WTC11 (cell line): ENCODE data around the gene CACNG7. TPM values are rescaled to one million over a fixed set of nuclear protein-coding genes. Genes with fewer than 3 reads are reported as not detected.
A peak's percentile ranks its signal among the peaks of the same experiment; 100 is the strongest.

ENCODE experiments used
- ATAC-seq: fragments of 200-7000 bp; cut with Tn5 transposase; 2 replicates; pipeline ENCODE4 v1.10.0; 2021; ENCODE audit warnings: mild to moderate bottlenecking, moderate library complexity
- CTCF ChIA-PET: fragments of 300-600 bp; sonication (Branson Sonifier 250); formaldehyde crosslinking; loops from one replicate; lab custom pipeline; 2021; ENCODE audit warnings: antibody characterized with exemption; lab: Charles Lee
- POLR2A ChIA-PET: fragments of 350-600 bp; sonication (Branson Sonifier 250); formaldehyde crosslinking; loops from one replicate; lab custom pipeline; 2021; ENCODE audit warnings: antibody characterized with exemption; lab: Charles Lee
- DNase-seq: peaks from one replicate; pipeline ENCODE4 v3.0.0; 2021; ENCODE audit warnings: low spot score
- H3K27ac Mint-ChIP-seq: 2 replicates; pipeline ENCODE4 v1.8.0; 2021; ENCODE audit warnings: mixed read lengths
- H3K27me3 Mint-ChIP-seq: 2 replicates; pipeline ENCODE4 v1.8.0; 2021; ENCODE audit warnings: low read depth, mild to moderate bottlenecking, moderate library complexity, mixed read lengths
- H3K36me3 Mint-ChIP-seq: 2 replicates; pipeline ENCODE4 v1.8.0; 2021; ENCODE audit warnings: mixed read lengths
- H3K4me1 Mint-ChIP-seq: 2 replicates; pipeline ENCODE4 v1.8.0; 2022; ENCODE audit warnings: mixed read lengths
- H3K4me3 Mint-ChIP-seq: 2 replicates; pipeline ENCODE4 v1.8.0; 2021; ENCODE audit warnings: mild to moderate bottlenecking, moderate library complexity, mixed read lengths
- H3K9me3 Mint-ChIP-seq: 2 replicates; pipeline ENCODE4 v1.8.0; 2021; ENCODE audit warnings: mixed read lengths
- CREB1 ChIP-seq: sonication (generic); formaldehyde crosslinking; IDR thresholded peaks from 2 replicates; pipeline ENCODE4 v1.8.0; 2023; ENCODE audit warnings: mild to moderate bottlenecking, missing genetic modification reagents
- JAZF1 ChIP-seq: fragments of 250-450 bp; sonication (Bioruptor Pico); IDR thresholded peaks from 2 replicates; pipeline ENCODE4 v1.9.0; 2021; ENCODE audit warnings: moderate library complexity, mild to moderate bottlenecking, inconsistent platforms
- PRRX2 ChIP-seq: fragments of 250-450 bp; sonication (Bioruptor Pico); IDR thresholded peaks from 2 replicates; pipeline ENCODE4 v1.8.0; 2021; ENCODE audit warnings: mild to moderate bottlenecking
- TEAD4 ChIP-seq: sonication (generic); formaldehyde crosslinking; IDR thresholded peaks from 2 replicates; pipeline ENCODE4 v1.8.0; 2022; ENCODE audit warnings: mild to moderate bottlenecking, missing genetic modification reagents
- TP53 ChIP-seq: sonication (generic); formaldehyde crosslinking; IDR thresholded peaks from 2 replicates; pipeline ENCODE4 v1.8.1; 2023; ENCODE audit warnings: mild to moderate bottlenecking, missing genetic modification reagents
- total RNA-seq: library from RNA; stranded (reverse); gene quantifications from 3 replicates; pipeline ENCODE4 v1.2.3, GENCODE V29; 2021
- TF ChIP-seq, protein P1 (sequence below): sonication (generic); formaldehyde crosslinking; IDR thresholded peaks from 2 replicates; pipeline ENCODE4 v1.8.1; 2023; ENCODE audit warnings: mild to moderate bottlenecking, missing genetic modification reagents
- TF ChIP-seq, protein P2 (sequence below): fragments of 250-450 bp; sonication (Bioruptor Pico); IDR thresholded peaks from 2 replicates; pipeline ENCODE4 v1.9.0; 2021; ENCODE audit warnings: moderate library complexity, mild to moderate bottlenecking, inconsistent platforms, borderline replicate concordance
- TF ChIP-seq, protein P3 (sequence below): fragments of 250-450 bp; sonication (Bioruptor Pico); IDR thresholded peaks from 2 replicates; pipeline ENCODE4 v1.8.0; 2021; ENCODE audit warnings: mild to moderate bottlenecking
- TF ChIP-seq, protein P4 (sequence below): sonication (generic); formaldehyde crosslinking; IDR thresholded peaks from 2 replicates; pipeline ENCODE4 v1.8.1; 2023; ENCODE audit warnings: mild to moderate bottlenecking, missing genetic modification reagents
- TF ChIP-seq, protein P5 (sequence below): sonication (generic); formaldehyde crosslinking; IDR thresholded peaks from 2 replicates; pipeline ENCODE4 v1.8.0; 2023; ENCODE audit warnings: missing genetic modification reagents, mild to moderate bottlenecking, borderline replicate concordance
- TF ChIP-seq, protein P6 (sequence below): sonication (generic); formaldehyde crosslinking; IDR thresholded peaks from 2 replicates; pipeline ENCODE4 v1.8.1; 2022; ENCODE audit warnings: mild to moderate bottlenecking, missing genetic modification reagents, moderate library complexity, borderline replicate concordance
- TF ChIP-seq, protein P7 (sequence below): sonication (generic); formaldehyde crosslinking; IDR thresholded peaks from 2 replicates; pipeline ENCODE4 v1.8.0; 2022; ENCODE audit warnings: missing genetic modification reagents
- TF ChIP-seq, protein P8 (sequence below): fragments of 250-450 bp; sonication (Bioruptor Pico); IDR thresholded peaks from 2 replicates; pipeline ENCODE4 v1.9.0; 2021; ENCODE audit warnings: mild to moderate bottlenecking
- TF ChIP-seq, protein P9 (sequence below): sonication (generic); formaldehyde crosslinking; IDR thresholded peaks from 2 replicates; pipeline ENCODE4 v1.8.1; 2023; ENCODE audit warnings: mild to moderate bottlenecking, missing genetic modification reagents, borderline replicate concordance

CACNG7 gene
- total RNA-seq, 1 experiment from 2014 or later = 33.3 TPM

DNA sequence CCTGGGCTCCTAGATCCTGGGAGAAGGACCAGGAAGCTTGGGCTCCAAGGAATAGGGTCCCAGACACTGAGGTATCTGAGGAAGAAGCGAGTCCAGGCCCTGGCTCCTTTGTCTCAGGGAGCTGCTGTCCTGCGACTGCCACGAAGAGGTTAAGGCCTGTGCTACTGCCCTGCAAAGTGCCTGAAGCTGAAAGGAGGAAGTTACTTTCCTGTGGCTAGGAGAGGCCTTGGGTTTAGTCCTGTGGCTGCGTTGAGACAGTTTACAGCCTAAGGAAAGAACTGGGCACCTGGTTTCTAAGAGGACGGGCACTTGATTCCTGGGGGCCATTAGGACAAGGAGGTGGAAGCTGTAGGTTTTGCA lies 38.6 kb upstream of the CACNG7 start:
- no peaks in the 10 kb centered on the region for H3K9me3 Mint-ChIP-seq
- H3K27me3 Mint-ChIP-seq = no peaks in the 10 kb centered on the region
- DNase-seq (no peak), ATAC-seq (no peak)
- TF ChIP-seq CREB1 (no peak), PRRX2 (no peak), TP53 (CRISPR knock-in tag) (no peak), TEAD4 (no peak), JAZF1 (no peak)
- TF ChIP-seq, protein P1, sequence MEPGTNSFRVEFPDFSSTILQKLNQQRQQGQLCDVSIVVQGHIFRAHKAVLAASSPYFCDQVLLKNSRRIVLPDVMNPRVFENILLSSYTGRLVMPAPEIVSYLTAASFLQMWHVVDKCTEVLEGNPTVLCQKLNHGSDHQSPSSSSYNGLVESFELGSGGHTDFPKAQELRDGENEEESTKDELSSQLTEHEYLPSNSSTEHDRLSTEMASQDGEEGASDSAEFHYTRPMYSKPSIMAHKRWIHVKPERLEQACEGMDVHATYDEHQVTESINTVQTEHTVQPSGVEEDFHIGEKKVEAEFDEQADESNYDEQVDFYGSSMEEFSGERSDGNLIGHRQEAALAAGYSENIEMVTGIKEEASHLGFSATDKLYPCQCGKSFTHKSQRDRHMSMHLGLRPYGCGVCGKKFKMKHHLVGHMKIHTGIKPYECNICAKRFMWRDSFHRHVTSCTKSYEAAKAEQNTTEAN (CRISPR knock-in tag) = no peak
- TF ChIP-seq, protein P2, sequence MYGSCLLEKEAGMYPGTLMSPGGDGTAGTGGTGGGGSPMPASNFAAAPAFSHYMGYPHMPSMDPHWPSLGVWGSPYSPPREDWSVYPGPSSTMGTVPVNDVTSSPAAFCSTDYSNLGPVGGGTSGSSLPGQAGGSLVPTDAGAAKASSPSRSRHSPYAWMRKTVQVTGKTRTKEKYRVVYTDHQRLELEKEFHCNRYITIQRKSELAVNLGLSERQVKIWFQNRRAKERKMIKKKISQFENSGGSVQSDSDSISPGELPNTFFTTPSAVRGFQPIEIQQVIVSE (CRISPR knock-in tag) = no peak
- TF ChIP-seq, protein P3, sequence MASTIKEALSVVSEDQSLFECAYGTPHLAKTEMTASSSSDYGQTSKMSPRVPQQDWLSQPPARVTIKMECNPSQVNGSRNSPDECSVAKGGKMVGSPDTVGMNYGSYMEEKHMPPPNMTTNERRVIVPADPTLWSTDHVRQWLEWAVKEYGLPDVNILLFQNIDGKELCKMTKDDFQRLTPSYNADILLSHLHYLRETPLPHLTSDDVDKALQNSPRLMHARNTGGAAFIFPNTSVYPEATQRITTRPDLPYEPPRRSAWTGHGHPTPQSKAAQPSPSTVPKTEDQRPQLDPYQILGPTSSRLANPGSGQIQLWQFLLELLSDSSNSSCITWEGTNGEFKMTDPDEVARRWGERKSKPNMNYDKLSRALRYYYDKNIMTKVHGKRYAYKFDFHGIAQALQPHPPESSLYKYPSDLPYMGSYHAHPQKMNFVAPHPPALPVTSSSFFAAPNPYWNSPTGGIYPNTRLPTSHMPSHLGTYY (CRISPR knock-in tag) = no peak
- TF ChIP-seq, protein P4, sequence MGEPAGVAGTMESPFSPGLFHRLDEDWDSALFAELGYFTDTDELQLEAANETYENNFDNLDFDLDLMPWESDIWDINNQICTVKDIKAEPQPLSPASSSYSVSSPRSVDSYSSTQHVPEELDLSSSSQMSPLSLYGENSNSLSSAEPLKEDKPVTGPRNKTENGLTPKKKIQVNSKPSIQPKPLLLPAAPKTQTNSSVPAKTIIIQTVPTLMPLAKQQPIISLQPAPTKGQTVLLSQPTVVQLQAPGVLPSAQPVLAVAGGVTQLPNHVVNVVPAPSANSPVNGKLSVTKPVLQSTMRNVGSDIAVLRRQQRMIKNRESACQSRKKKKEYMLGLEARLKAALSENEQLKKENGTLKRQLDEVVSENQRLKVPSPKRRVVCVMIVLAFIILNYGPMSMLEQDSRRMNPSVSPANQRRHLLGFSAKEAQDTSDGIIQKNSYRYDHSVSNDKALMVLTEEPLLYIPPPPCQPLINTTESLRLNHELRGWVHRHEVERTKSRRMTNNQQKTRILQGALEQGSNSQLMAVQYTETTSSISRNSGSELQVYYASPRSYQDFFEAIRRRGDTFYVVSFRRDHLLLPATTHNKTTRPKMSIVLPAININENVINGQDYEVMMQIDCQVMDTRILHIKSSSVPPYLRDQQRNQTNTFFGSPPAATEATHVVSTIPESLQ (CRISPR knock-in tag) = no peak
- TF ChIP-seq, protein P5, sequence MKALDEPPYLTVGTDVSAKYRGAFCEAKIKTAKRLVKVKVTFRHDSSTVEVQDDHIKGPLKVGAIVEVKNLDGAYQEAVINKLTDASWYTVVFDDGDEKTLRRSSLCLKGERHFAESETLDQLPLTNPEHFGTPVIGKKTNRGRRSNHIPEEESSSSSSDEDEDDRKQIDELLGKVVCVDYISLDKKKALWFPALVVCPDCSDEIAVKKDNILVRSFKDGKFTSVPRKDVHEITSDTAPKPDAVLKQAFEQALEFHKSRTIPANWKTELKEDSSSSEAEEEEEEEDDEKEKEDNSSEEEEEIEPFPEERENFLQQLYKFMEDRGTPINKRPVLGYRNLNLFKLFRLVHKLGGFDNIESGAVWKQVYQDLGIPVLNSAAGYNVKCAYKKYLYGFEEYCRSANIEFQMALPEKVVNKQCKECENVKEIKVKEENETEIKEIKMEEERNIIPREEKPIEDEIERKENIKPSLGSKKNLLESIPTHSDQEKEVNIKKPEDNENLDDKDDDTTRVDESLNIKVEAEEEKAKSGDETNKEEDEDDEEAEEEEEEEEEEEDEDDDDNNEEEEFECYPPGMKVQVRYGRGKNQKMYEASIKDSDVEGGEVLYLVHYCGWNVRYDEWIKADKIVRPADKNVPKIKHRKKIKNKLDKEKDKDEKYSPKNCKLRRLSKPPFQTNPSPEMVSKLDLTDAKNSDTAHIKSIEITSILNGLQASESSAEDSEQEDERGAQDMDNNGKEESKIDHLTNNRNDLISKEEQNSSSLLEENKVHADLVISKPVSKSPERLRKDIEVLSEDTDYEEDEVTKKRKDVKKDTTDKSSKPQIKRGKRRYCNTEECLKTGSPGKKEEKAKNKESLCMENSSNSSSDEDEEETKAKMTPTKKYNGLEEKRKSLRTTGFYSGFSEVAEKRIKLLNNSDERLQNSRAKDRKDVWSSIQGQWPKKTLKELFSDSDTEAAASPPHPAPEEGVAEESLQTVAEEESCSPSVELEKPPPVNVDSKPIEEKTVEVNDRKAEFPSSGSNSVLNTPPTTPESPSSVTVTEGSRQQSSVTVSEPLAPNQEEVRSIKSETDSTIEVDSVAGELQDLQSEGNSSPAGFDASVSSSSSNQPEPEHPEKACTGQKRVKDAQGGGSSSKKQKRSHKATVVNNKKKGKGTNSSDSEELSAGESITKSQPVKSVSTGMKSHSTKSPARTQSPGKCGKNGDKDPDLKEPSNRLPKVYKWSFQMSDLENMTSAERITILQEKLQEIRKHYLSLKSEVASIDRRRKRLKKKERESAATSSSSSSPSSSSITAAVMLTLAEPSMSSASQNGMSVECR = no peak
- TF ChIP-seq, protein P6, sequence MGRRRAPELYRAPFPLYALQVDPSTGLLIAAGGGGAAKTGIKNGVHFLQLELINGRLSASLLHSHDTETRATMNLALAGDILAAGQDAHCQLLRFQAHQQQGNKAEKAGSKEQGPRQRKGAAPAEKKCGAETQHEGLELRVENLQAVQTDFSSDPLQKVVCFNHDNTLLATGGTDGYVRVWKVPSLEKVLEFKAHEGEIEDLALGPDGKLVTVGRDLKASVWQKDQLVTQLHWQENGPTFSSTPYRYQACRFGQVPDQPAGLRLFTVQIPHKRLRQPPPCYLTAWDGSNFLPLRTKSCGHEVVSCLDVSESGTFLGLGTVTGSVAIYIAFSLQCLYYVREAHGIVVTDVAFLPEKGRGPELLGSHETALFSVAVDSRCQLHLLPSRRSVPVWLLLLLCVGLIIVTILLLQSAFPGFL (CRISPR knock-in tag) = no peak
- TF ChIP-seq, protein P7, sequence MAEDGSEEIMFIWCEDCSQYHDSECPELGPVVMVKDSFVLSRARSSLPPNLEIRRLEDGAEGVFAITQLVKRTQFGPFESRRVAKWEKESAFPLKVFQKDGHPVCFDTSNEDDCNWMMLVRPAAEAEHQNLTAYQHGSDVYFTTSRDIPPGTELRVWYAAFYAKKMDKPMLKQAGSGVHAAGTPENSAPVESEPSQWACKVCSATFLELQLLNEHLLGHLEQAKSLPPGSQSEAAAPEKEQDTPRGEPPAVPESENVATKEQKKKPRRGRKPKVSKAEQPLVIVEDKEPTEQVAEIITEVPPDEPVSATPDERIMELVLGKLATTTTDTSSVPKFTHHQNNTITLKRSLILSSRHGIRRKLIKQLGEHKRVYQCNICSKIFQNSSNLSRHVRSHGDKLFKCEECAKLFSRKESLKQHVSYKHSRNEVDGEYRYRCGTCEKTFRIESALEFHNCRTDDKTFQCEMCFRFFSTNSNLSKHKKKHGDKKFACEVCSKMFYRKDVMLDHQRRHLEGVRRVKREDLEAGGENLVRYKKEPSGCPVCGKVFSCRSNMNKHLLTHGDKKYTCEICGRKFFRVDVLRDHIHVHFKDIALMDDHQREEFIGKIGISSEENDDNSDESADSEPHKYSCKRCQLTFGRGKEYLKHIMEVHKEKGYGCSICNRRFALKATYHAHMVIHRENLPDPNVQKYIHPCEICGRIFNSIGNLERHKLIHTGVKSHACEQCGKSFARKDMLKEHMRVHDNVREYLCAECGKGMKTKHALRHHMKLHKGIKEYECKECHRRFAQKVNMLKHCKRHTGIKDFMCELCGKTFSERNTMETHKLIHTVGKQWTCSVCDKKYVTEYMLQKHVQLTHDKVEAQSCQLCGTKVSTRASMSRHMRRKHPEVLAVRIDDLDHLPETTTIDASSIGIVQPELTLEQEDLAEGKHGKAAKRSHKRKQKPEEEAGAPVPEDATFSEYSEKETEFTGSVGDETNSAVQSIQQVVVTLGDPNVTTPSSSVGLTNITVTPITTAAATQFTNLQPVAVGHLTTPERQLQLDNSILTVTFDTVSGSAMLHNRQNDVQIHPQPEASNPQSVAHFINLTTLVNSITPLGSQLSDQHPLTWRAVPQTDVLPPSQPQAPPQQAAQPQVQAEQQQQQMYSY (CRISPR knock-in tag) = no peak
- TF ChIP-seq, protein P8, sequence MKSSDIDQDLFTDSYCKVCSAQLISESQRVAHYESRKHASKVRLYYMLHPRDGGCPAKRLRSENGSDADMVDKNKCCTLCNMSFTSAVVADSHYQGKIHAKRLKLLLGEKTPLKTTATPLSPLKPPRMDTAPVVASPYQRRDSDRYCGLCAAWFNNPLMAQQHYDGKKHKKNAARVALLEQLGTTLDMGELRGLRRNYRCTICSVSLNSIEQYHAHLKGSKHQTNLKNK (CRISPR knock-in tag) = no peak
- TF ChIP-seq, protein P9, sequence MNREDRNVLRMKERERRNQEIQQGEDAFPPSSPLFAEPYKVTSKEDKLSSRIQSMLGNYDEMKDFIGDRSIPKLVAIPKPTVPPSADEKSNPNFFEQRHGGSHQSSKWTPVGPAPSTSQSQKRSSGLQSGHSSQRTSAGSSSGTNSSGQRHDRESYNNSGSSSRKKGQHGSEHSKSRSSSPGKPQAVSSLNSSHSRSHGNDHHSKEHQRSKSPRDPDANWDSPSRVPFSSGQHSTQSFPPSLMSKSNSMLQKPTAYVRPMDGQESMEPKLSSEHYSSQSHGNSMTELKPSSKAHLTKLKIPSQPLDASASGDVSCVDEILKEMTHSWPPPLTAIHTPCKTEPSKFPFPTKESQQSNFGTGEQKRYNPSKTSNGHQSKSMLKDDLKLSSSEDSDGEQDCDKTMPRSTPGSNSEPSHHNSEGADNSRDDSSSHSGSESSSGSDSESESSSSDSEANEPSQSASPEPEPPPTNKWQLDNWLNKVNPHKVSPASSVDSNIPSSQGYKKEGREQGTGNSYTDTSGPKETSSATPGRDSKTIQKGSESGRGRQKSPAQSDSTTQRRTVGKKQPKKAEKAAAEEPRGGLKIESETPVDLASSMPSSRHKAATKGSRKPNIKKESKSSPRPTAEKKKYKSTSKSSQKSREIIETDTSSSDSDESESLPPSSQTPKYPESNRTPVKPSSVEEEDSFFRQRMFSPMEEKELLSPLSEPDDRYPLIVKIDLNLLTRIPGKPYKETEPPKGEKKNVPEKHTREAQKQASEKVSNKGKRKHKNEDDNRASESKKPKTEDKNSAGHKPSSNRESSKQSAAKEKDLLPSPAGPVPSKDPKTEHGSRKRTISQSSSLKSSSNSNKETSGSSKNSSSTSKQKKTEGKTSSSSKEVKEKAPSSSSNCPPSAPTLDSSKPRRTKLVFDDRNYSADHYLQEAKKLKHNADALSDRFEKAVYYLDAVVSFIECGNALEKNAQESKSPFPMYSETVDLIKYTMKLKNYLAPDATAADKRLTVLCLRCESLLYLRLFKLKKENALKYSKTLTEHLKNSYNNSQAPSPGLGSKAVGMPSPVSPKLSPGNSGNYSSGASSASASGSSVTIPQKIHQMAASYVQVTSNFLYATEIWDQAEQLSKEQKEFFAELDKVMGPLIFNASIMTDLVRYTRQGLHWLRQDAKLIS (CRISPR knock-in tag) = no peak
- ChIA-PET POLR2A (interaction anchor here (0.5 to 1.5 kb wide), 2 partner anchors 13 to 226 kb away, joined by 3 read pairs; no protein-coding TSS in a partner anchor), CTCF (interaction anchor here (1.8 kb wide), 1 partner anchor 42 kb away, joined by 4 read pairs; no protein-coding TSS in a partner anchor)
- peaks cover 21% of the 10 kb centered on the region for H3K4me1 Mint-ChIP-seq
- peak overlapping the region; percentile 68; the same call in 1 of the 2 replicates for H3K27ac Mint-ChIP-seq
- peak overlapping the region; percentile 49 for H3K4me3 Mint-ChIP-seq
- H3K36me3 Mint-ChIP-seq = peaks cover 32% of the 10 kb centered on the region
